Esophagus squamous epithelium (tissue), 4 donors: ENCODE results near the gene PTPN2.
A peak's percentile ranks its signal among the peaks of the same experiment; 100 is the strongest.

Experiments used
- CTCF ChIP-seq, 6 experiments: fragments of 450-650 bp in 4 of 6; fragments of 200-600 bp in 2 of 6; sonication (generic) in 2 of 6; IDR thresholded peaks; one replicate each; pipeline ENCODE4 v1.5.1; 2016 to 2019; ENCODE audit warnings: antibody characterized with exemption in 6 of 6, mild to moderate bottlenecking in 4 of 6, moderate library complexity in 4 of 6
- POLR2A ChIP-seq, 4 donors: fragments of 450-650 bp; IDR thresholded peaks; one replicate each; pipeline ENCODE4 v1.6.1; 2017; ENCODE audit warnings: antibody characterized with exemption in 4 of 4, mild to moderate bottlenecking in 4 of 4, moderate library complexity in 3 of 4

- TF ChIP-seq POLR2A (IDR thresholded peaks at IDR 0.05) (peak in 3 of 4 donors; percentile 36 to 95 (median 91)), CTCF (IDR thresholded peaks at IDR 0.05) (no peak)
Observed at GRCh38 chr18:12883684-12884405, at the start of gene PTPN2.
